ENCODE data around the gene NANS. TPM values are rescaled to one million over a fixed set of nuclear protein-coding genes. Genes with fewer than 3 reads are reported as not detected.

Gene NANS
- total RNA-seq, 1 experiment from 2014 or later = 57.9 TPM

DNA sequence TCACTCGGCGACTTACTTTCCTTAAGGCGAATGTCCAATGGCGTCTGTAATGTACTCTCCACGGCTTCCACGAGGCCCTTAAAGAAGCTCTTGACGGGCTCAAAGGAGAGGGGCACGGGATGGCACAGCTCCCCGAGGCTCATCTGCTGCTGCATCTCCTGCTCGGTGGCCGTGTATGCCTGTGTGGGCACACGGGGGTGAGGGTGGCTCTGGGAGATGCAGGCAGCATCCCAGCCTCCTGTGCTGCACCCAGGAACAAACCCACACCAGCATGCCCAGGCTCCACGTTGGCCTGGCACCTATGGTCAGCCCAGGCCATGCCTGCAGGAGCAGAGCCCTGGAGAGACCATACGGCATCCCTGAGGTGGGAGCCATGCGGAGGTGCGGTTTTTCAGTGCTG lies 38.3 kb downstream of the NANS start (continued):
- TF ChIP-seq ZNF281 (CRISPR knock-in tag; IDR thresholded peaks at IDR 0.05) (no peak), ZNF121 (CRISPR knock-in tag; IDR thresholded peaks at IDR 0.05) (no peak), FOXK1 (CRISPR knock-in tag; IDR thresholded peaks at IDR 0.05) (no peak), ZNF423 (CRISPR knock-in tag; IDR thresholded peaks at IDR 0.05) (no peak), MXD4 (CRISPR knock-in tag; IDR thresholded peaks at IDR 0.05; ENCODE audit: borderline replicate concordance) (no peak), RELA (CRISPR knock-in tag; IDR thresholded peaks at IDR 0.05; ENCODE audit: borderline replicate concordance) (no peak), NFATC4 (CRISPR knock-in tag; IDR thresholded peaks at IDR 0.05) (no peak), ZNF219 (CRISPR knock-in tag; IDR thresholded peaks at IDR 0.05; ENCODE audit: borderline replicate concordance) (no peak), NR2C2 (CRISPR knock-in tag; IDR thresholded peaks at IDR 0.05) (no peak), ZNF263 (CRISPR knock-in tag; IDR thresholded peaks at IDR 0.05; ENCODE audit: low read depth) (no peak)
- TF ChIP-seq, protein P1, sequence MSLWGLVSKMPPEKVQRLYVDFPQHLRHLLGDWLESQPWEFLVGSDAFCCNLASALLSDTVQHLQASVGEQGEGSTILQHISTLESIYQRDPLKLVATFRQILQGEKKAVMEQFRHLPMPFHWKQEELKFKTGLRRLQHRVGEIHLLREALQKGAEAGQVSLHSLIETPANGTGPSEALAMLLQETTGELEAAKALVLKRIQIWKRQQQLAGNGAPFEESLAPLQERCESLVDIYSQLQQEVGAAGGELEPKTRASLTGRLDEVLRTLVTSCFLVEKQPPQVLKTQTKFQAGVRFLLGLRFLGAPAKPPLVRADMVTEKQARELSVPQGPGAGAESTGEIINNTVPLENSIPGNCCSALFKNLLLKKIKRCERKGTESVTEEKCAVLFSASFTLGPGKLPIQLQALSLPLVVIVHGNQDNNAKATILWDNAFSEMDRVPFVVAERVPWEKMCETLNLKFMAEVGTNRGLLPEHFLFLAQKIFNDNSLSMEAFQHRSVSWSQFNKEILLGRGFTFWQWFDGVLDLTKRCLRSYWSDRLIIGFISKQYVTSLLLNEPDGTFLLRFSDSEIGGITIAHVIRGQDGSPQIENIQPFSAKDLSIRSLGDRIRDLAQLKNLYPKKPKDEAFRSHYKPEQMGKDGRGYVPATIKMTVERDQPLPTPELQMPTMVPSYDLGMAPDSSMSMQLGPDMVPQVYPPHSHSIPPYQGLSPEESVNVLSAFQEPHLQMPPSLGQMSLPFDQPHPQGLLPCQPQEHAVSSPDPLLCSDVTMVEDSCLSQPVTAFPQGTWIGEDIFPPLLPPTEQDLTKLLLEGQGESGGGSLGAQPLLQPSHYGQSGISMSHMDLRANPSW (CRISPR knock-in tag; conservative IDR thresholded peaks at IDR 0.05; ENCODE audit: low read depth) = no peak

DNA sequence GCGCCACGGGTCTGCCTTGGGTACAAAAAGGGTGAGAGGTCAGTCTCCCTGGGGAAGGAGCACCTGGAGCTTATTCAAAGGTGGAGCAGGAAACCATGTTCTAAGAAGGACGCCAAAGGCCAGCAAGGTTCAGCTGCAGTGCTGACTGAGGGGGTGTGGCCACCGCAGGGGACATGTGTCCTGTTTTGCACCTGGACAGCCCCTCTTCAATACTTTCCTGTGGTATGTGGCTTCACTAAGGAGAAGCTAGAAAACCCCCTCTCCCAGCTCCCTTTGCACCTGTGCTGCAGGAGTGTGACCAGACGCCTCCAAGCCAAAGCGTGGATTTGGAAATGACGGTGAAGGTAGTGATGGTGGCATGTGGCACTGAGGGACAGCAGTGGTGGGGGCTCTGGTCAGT lies 38.9 kb downstream of the NANS start:
- CTCF ChIA-PET = no interaction called here
- H3K4me3 Mint-ChIP-seq = no peak overlapping the region

More for the DNA sequence above, 38.9 kb downstream of the NANS start:
- H3K9me3 Mint-ChIP-seq = no peaks in the 10 kb centered on the region
- H3K36me3 Mint-ChIP-seq = 0 out of 2 replicates have a peak, but pooled peaks cover 3% of the 10 kb centered on the region
- TF ChIP-seq ZBTB21 (CRISPR knock-in tag; IDR thresholded peaks at IDR 0.05; ENCODE audit: borderline replicate concordance) (no peak), ZNF121 (CRISPR knock-in tag; IDR thresholded peaks at IDR 0.05) (no peak), TEAD4 (CRISPR knock-in tag; IDR thresholded peaks at IDR 0.05) (no peak), ZNF263 (CRISPR knock-in tag; IDR thresholded peaks at IDR 0.05; ENCODE audit: low read depth) (no peak), OVOL2 (CRISPR knock-in tag; IDR thresholded peaks at IDR 0.05; ENCODE audit: borderline replicate concordance) (no peak), ZBTB43 (CRISPR knock-in tag; IDR thresholded peaks at IDR 0.05) (no peak), GABPB1 (CRISPR knock-in tag; IDR thresholded peaks at IDR 0.05) (no peak), TP53 (CRISPR knock-in tag; IDR thresholded peaks at IDR 0.05) (no peak)
- TF ChIP-seq, protein P2, sequence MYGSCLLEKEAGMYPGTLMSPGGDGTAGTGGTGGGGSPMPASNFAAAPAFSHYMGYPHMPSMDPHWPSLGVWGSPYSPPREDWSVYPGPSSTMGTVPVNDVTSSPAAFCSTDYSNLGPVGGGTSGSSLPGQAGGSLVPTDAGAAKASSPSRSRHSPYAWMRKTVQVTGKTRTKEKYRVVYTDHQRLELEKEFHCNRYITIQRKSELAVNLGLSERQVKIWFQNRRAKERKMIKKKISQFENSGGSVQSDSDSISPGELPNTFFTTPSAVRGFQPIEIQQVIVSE (CRISPR knock-in tag; IDR thresholded peaks at IDR 0.05; ENCODE audit: borderline replicate concordance) = no peak
- TF ChIP-seq, protein P1 (CRISPR knock-in tag; conservative IDR thresholded peaks at IDR 0.05; ENCODE audit: low read depth) = no peak
- TF ChIP-seq, protein P3, sequence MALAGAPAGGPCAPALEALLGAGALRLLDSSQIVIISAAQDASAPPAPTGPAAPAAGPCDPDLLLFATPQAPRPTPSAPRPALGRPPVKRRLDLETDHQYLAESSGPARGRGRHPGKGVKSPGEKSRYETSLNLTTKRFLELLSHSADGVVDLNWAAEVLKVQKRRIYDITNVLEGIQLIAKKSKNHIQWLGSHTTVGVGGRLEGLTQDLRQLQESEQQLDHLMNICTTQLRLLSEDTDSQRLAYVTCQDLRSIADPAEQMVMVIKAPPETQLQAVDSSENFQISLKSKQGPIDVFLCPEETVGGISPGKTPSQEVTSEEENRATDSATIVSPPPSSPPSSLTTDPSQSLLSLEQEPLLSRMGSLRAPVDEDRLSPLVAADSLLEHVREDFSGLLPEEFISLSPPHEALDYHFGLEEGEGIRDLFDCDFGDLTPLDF (CRISPR knock-in tag; IDR thresholded peaks at IDR 0.05) = no peak
- POLR2A ChIA-PET = no interaction called here
- H3K27ac Mint-ChIP-seq = no peak overlapping the region
- ATAC-seq = no peak
- peaks cover 25% of the 10 kb centered on the region for H3K4me1 Mint-ChIP-seq
- H3K27me3 Mint-ChIP-seq (ENCODE audit: low read depth) = no peaks in the 10 kb centered on the region
- DNase-seq (ENCODE audit: low spot score) = no peak
